ENCODE measurements around the gene B4GALT2.

- TF ChIP-seq CTCF (IDR thresholded peaks at IDR 0.05; ENCODE audit: insufficient read depth, low read length, poor library complexity, severe bottlenecking) (no peak), EZH2phosphoT487 (conservative IDR thresholded peaks at IDR 0.05; ENCODE audit: low read length) (no peak)
Observed at GRCh38 chr1:44030605-44031251, 51.7 kb downstream of the B4GALT2 start.
